Fibroblast of peridontal ligament (primary cell): Measurements from ENCODE around the gene PSMD7.
"Not testable (repeated sequence)": the region's sequence is repeated elsewhere in the genome, so short reads cannot be mapped to it uniquely, and the experiment has no call there.

Source experiments
- DNase-seq: peaks from one replicate; pipeline ENCODE4 v3.0.0-alpha.2; 2010; ENCODE audit errors: extremely low read depth

Gene PSMD7

GRCh38 chr16:74297145-74297665 lies 591 bp downstream of the PSMD7 start:
- peak; percentile 33 for DNase-seq

GRCh38 chr16:74298104-74298503 lies 1.5 kb downstream of the PSMD7 start:
- no peak for DNase-seq

- no peak for DNase-seq
Observed at GRCh38 chr16:74302341-74302740, 5.7 kb downstream of the PSMD7 start.

- DNase-seq = peak; percentile 16
Observed at GRCh38 chr16:74304164-74304834, 7.7 kb downstream of the PSMD7 start.

GRCh38 chr16:74304835-74305176 lies 8.2 kb downstream of the PSMD7 start:
- DNase-seq = no peak

GRCh38 chr16:74305281-74305680 lies 8.7 kb downstream of the PSMD7 start:
- no peak for DNase-seq

- DNase-seq = no peak
Observed at GRCh38 chr16:74305978-74306784, 9.6 kb downstream of the PSMD7 start.

GRCh38 chr16:74307383-74307782 lies 10.8 kb downstream of the PSMD7 start:
- DNase-seq = no peak

GRCh38 chr16:74309789-74310781 lies 13.5 kb downstream of the PSMD7 start:
- peak; percentile 66 for DNase-seq

- DNase-seq = no peak
Observed at GRCh38 chr16:74315059-74315458, 18.4 kb downstream of the PSMD7 start.

- DNase-seq = no peak
Observed at GRCh38 chr16:74320707-74321106, 24.1 kb downstream of the PSMD7 start.

- DNase-seq = no peak
Observed at GRCh38 chr16:74321356-74321755, 24.7 kb downstream of the PSMD7 start.

- DNase-seq = no peak
Observed at GRCh38 chr16:74322301-74322710, 25.7 kb downstream of the PSMD7 start.

GRCh38 chr16:74324777-74325176 lies 28.2 kb downstream of the PSMD7 start:
- DNase-seq = not testable (repeated sequence)

- DNase-seq = no peak
Observed at GRCh38 chr16:74325641-74326040, 29.0 kb downstream of the PSMD7 start.

GRCh38 chr16:74328346-74328745 lies 31.7 kb downstream of the PSMD7 start:
- not testable (repeated sequence) for DNase-seq

GRCh38 chr16:74332469-74332868 lies 35.9 kb downstream of the PSMD7 start:
- DNase-seq = not testable (repeated sequence)

GRCh38 chr16:74337506-74337905 lies 40.9 kb downstream of the PSMD7 start:
- DNase-seq = not testable (repeated sequence)

GRCh38 chr16:74339226-74339625 lies 42.6 kb downstream of the PSMD7 start:
- DNase-seq = not testable (repeated sequence)

GRCh38 chr16:74353038-74353437 lies 56.4 kb downstream of the PSMD7 start:
- DNase-seq = not testable (repeated sequence)
